Measurements from ENCODE around the gene OR2D2. TPM values are rescaled to one million over a fixed set of nuclear protein-coding genes. Genes with fewer than 3 reads are reported as not detected.

The OR2D2 gene
- total RNA-seq, 1 experiment from 2014 or later: 0.20 TPM

- Histone ChIP-seq H3K79me2 (ENCODE audit: insufficient read depth, low read length) (peaks cover 48% of the 10 kb centered on the region), H3K4me1 (ENCODE audit: control insufficient read depth in 1 of 2, insufficient read depth in 2 of 2, low read length in 2 of 2) (peaks cover 11 to 15% of the 10 kb centered on the region in 2 experiments), H3K9ac (ENCODE audit: low read length) (peak overlapping the region; percentile 86), H3K4me2 (ENCODE audit: low read length) (peak overlapping the region; percentile 78), H4K20me1 (ENCODE audit: insufficient read depth) (no peaks in the 10 kb centered on the region), H3K27ac (ENCODE audit: low read depth, low read length) (peak overlapping the region; percentile 89), H3K27me3 (ENCODE audit: insufficient read depth, low read length) (no peaks in the 10 kb centered on the region), H3K9me2 (ENCODE audit: insufficient read depth) (no peaks in the 10 kb centered on the region), H3K9me3 (ENCODE audit: control insufficient read depth in 1 of 2, insufficient read depth in 1 of 2, low read depth in 1 of 2, low read length in 2 of 2) (no peaks in the 10 kb centered on the region), H3K36me3 (ENCODE audit: control insufficient read depth in 1 of 2, insufficient read depth in 2 of 2, low read length in 2 of 2) (no peaks in the 10 kb centered on the region; a peak in 1 of 4 replicates), H2AFZ (ENCODE audit: low read depth, low read length, poor library complexity, severe bottlenecking) (peak overlapping the region; percentile 37), H3K4me3 (replicated peaks in 1 of 2; ENCODE audit: low read depth in 1 of 2, low read length in 2 of 2) (peak overlapping the region; percentile 78 to 93)
- ChIA-PET CTCF (no interaction called here), POLR2A (interaction anchor here (0.8 kb wide), 1 partner anchor 12 kb away, joined by 3 read pairs; no protein-coding TSS in a partner anchor), RAD21 (ENCODE audit: low non-redundant PET in 1 of 2, low total read pairs in 2 of 2, uncharacterized antibody in 2 of 2, unreplicated experiment in 2 of 2) (no interaction called here)
- no TSS peak for BruUV-seq (replicated peaks)
- ATAC-seq: peak; percentile 35; the same call in 1 of the 2 replicates
- intact Hi-C loops (cut with micrococcal nuclease): no loop called here
- peak; percentile 10 for DNase-seq (ENCODE audit: low read depth, low spot score)
- TF ChIP-seq YY1 (IDR thresholded peaks at IDR 0.05; ENCODE audit: extremely low read depth, insufficient replicate concordance, low read depth, low read length): no peak
- peak; percentile 8; the same call in 1 of the 2 replicates for TF ChIP-seq SIN3A (IDR thresholded peaks at IDR 0.05; ENCODE audit: low read depth)
These were observed 34.8 kb upstream of the OR2D2 start for GRCh38 chr11:6927030-6927617.

DNA sequence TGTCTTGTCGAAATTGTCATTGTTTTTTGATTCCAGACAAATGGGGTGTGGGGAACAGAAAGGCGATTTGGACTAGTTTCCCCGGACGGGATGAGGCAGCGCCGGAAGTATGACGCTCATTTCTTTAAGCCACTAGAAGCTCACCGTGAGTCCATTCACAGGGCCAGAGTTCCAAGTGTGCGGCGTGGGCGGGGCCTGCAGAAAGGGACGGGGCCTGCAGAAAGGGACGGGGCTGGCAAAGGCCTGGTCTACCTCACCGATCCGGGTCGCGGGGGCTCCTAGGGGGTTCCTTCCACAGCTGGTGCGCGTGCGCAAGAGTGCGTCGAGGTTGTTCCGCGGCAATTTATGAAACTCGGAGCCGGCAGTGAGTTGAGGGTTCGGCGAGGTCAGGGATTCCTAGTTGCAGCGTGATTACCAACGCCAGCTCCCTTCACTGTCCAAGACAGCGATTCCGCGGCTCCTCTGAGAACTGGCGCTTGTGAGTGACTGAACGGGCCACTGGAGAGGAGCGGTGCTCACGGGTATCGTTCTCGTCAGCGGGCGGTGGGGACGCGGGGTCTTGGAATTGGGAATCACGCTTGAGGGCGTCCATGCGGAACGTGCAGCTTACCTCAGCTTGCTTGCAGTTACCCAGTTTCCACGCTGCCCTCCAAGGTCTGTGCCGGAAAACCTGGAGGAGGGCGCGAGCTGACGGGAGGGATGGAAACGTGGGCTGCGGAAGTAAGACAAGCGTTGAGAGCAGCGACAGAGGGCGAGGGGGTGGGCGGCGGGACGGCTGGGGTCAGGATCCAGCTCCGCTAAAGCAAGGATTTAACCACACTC is 34.1 kb upstream of the OR2D2 start, which contains the start of gene ZNF215:
TSS of gene ZNF215 (plus strand) at position 219 of the 822 bp plus-strand sequence. CDS start 5,847 bp downstream, outside the sequence.
- Histone ChIP-seq H3K4me3 (replicated peaks in 1 of 2; ENCODE audit: low read depth in 1 of 2, low read length in 2 of 2) (peak within 1 kb of the TSS; percentile 78 to 93), H3K79me2 (ENCODE audit: insufficient read depth, low read length) (peaks cover 44% of the 10 kb centered on the region), H3K4me2 (ENCODE audit: low read length) (peak within 1 kb of the TSS; percentile 78), H4K20me1 (ENCODE audit: insufficient read depth) (no peaks in the 10 kb centered on the region), H2AFZ (ENCODE audit: low read depth, low read length, poor library complexity, severe bottlenecking) (peak within 1 kb of the TSS; percentile 89), H3K27me3 (ENCODE audit: insufficient read depth, low read length) (no peaks in the 10 kb centered on the region), H3K9me3 (ENCODE audit: control insufficient read depth in 1 of 2, insufficient read depth in 1 of 2, low read depth in 1 of 2, low read length in 2 of 2) (no peaks in the 10 kb centered on the region), H3K9ac (ENCODE audit: low read length) (peak within 1 kb of the TSS; percentile 86), H3K4me1 (ENCODE audit: control insufficient read depth in 1 of 2, insufficient read depth in 2 of 2, low read length in 2 of 2) (peaks cover 11 to 15% of the 10 kb centered on the region in 2 experiments), H3K36me3 (ENCODE audit: control insufficient read depth in 1 of 2, insufficient read depth in 2 of 2, low read length in 2 of 2) (no peaks in the 10 kb centered on the region; a peak in 1 of 4 replicates), H3K27ac (ENCODE audit: low read depth, low read length) (peak within 1 kb of the TSS; percentile 89), H3K9me2 (ENCODE audit: insufficient read depth) (no peaks in the 10 kb centered on the region)
- TSS peak; percentile 70 for BruUV-seq (replicated peaks)
- ChIA-PET RAD21 (ENCODE audit: low non-redundant PET in 1 of 2, low total read pairs in 2 of 2, uncharacterized antibody in 2 of 2, unreplicated experiment in 2 of 2) (no interaction called here), POLR2A (interaction anchor here (0.8 to 1.0 kb wide), 3 partner anchors 8 to 22 kb away, joined by 3 to 4 read pairs (median 3); no protein-coding TSS in a partner anchor), CTCF (no interaction called here)
- ATAC-seq (peak; percentile 92), DNase-seq (ENCODE audit: low read depth, low spot score) (peak; percentile 93)
- intact Hi-C loops (cut with micrococcal nuclease): no loop called here
- TF ChIP-seq SP1 (IDR thresholded peaks at IDR 0.05; ENCODE audit: low read depth): no peak
- TF ChIP-seq SRF (IDR thresholded peaks at IDR 0.05; ENCODE audit: low read depth): peak; percentile 54; the same call in 1 of the 2 replicates
- TF ChIP-seq TCF7L2 (IDR thresholded peaks at IDR 0.05; ENCODE audit: borderline replicate concordance, extremely low read depth, insufficient read depth, insufficient read length): no peak
- TF ChIP-seq, protein P1, sequence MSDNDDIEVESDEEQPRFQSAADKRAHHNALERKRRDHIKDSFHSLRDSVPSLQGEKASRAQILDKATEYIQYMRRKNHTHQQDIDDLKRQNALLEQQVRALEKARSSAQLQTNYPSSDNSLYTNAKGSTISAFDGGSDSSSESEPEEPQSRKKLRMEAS (IDR thresholded peaks at IDR 0.05): peak; percentile 58
- TF ChIP-seq ZNF274 (IDR thresholded peaks at IDR 0.05; ENCODE audit: low read depth, low read length): no peak
- peak; percentile 62 for TF ChIP-seq POLR2AphosphoS5 (IDR thresholded peaks at IDR 0.05; ENCODE audit: low read depth, low read length)
- TF ChIP-seq CEBPB (IDR thresholded peaks at IDR 0.05; ENCODE audit: low read depth): no peak
- TF ChIP-seq ZBTB33 (IDR thresholded peaks at IDR 0.05; ENCODE audit: extremely low read depth, insufficient replicate concordance, low read length): no peak
- peak; percentile 82 for TF ChIP-seq EGR1 (IDR thresholded peaks at IDR 0.05; ENCODE audit: low read depth)
- peak; percentile 21; the same call in 1 of the 2 replicates for TF ChIP-seq ZFX (IDR thresholded peaks at IDR 0.05)
- TF ChIP-seq POLR2A (IDR thresholded peaks at IDR 0.05; ENCODE audit: borderline replicate concordance, extremely low read depth, insufficient read depth, insufficient read length): peak; percentile 73
- no peak for TF ChIP-seq EZH2 (IDR thresholded peaks at IDR 0.05)

Measured in HCT116 (cell line).